ENCODE measurements around the gene STS.

The STS gene

GRCh38 chrX:7119950-7120877, 27.3 kb upstream of the STS start:
- no peak for FAIRE-seq
- no peak for TF ChIP-seq POLR2A (IDR thresholded peaks at IDR 0.05; ENCODE audit: low read depth, low read length)
- no peak for DNase-seq (ENCODE audit: insufficient read length, low spot score)

DNA sequence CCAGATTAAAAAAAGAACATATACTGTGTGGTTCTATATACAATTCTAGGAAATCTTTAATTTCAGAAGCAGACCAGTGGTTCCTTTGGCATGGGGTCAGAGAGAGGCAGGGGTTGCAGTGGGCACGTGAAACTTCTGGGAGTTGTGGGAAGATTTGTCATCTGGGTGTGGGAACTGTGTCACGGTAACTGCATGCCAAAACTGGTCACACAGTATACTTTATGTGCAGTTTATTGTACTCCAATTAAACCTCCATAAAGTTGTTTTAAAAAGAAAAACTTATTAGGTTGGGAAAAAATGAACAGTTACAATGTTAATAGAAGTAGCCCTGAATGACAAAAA, 26.7 kb upstream of the STS start:
- FAIRE-seq, result no peak
- DNase-seq (ENCODE audit: insufficient read length, low spot score), result no peak
- no peak for TF ChIP-seq POLR2A (IDR thresholded peaks at IDR 0.05; ENCODE audit: low read depth, low read length)

GRCh38 chrX:7127056-7127455, 20.5 kb upstream of the STS start:
- no peak for TF ChIP-seq POLR2A (IDR thresholded peaks at IDR 0.05; ENCODE audit: low read depth, low read length)
- DNase-seq (ENCODE audit: insufficient read length, low spot score), result no peak
- no peak for FAIRE-seq

DNA sequence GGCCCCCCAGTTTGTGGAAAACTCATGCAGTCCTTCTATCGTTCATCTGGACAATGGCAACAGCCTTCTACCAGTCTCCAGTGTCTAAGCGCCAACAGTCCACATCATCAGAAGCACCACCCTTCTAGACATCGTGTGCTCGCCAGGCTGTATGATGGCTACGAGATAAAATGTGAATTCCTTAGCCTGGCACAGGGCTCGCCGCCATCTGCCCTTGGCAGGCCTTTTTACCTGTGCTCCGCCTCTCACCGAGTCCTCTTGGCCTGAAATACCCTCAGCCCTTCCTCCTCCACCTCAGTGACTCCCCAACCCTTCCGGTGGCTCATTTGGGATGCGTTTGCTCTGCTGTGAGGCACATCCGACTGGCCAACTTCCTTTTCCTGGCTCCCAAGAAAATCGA, 15.9 kb upstream of the STS start:
- no peak for FAIRE-seq
- no peak for DNase-seq (ENCODE audit: insufficient read length, low spot score)
- TF ChIP-seq POLR2A (IDR thresholded peaks at IDR 0.05; ENCODE audit: low read depth, low read length), result no peak

- DNase-seq (ENCODE audit: insufficient read length, low spot score) (no peak), FAIRE-seq (no peak)
- TF ChIP-seq POLR2A (IDR thresholded peaks at IDR 0.05; ENCODE audit: low read depth, low read length), result no peak
Observed at GRCh38 chrX:7132335-7133049, 15.0 kb upstream of the STS start.

GRCh38 chrX:7133050-7133440, 14.5 kb upstream of the STS start:
- DNase-seq (ENCODE audit: insufficient read length, low spot score), result no peak
- no peak for TF ChIP-seq POLR2A (IDR thresholded peaks at IDR 0.05; ENCODE audit: low read depth, low read length)

GRCh38 chrX:7134981-7135380, 12.5 kb upstream of the STS start:
- DNase-seq (ENCODE audit: insufficient read length, low spot score) (no peak), FAIRE-seq (no peak)
- TF ChIP-seq POLR2A (IDR thresholded peaks at IDR 0.05; ENCODE audit: low read depth, low read length), result no peak

More at GRCh38 chrX:7133050-7133440, 14.5 kb upstream of the STS start:
- FAIRE-seq, result no peak

GRCh38 chrX:7139202-7140081, 8.1 kb upstream of the STS start:
- DNase-seq (ENCODE audit: insufficient read length, low spot score), result no peak
- TF ChIP-seq POLR2A (IDR thresholded peaks at IDR 0.05; ENCODE audit: low read depth, low read length), result no peak
- FAIRE-seq, result no peak

DNA sequence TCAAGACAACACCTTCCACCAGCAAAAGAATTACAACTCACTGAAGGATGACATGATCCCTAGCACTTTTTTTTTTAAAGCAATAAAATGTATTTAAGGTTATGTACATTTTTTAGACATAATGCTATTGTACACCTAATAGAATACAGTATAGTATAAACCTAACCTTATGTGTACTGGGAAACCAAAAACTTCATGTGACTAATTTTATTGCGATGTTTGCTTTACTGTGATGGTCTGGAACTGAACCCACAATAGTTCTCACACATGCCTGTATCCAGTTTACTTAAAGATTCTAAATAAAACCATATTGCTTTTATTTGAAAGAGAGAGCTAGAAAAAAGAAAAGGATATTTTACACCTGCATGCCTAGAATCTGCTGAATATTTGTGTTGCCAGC, 4.4 kb upstream of the STS start:
- FAIRE-seq (no peak), DNase-seq (ENCODE audit: insufficient read length, low spot score) (no peak)
- no peak for TF ChIP-seq POLR2A (IDR thresholded peaks at IDR 0.05; ENCODE audit: low read depth, low read length)

DNA sequence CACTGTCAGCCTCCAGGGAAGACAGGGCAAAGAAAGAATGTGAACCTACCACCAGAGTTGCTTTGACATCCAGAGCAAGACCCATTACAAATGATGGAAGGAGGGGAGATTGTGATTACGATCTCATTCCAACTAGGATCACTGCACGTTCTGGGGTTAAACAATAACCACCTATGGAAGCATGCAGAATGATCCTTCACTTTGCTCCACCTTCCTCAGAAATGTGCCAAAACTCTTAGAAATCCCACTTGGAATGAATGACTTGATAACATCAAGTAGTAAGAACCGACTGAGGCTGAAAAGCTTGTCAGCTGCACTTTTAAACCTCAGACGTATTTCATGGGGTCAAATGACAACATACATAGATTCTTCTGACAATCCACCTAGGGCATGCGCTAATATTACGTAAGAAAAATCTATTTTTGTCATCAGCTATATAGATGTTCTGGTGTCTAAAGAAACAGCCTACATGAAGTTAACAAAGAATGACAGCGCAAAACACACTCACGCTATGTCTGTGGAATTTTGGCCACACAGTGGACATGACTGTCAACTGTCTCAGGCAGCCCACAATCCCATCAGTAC, 3.5 kb upstream of the STS start:
- no peak for DNase-seq (ENCODE audit: insufficient read length, low spot score)
- no peak for TF ChIP-seq POLR2A (IDR thresholded peaks at IDR 0.05; ENCODE audit: low read depth, low read length)
- no peak for FAIRE-seq

- DNase-seq (ENCODE audit: insufficient read length, low spot score) (no peak), FAIRE-seq (no peak)
- no peak for TF ChIP-seq POLR2A (IDR thresholded peaks at IDR 0.05; ENCODE audit: low read depth, low read length)
Observed at GRCh38 chrX:7145454-7145853, 2.1 kb upstream of the STS start.

- FAIRE-seq, result no peak
- DNase-seq (ENCODE audit: insufficient read length, low spot score), result no peak
- no peak for TF ChIP-seq POLR2A (IDR thresholded peaks at IDR 0.05; ENCODE audit: low read depth, low read length)
Observed at GRCh38 chrX:7146020-7146702, 1.4 kb upstream of the STS start.
